Astrocyte (in vitro differentiated cells and primary cell): ENCODE results near the gene RPL28. TPM values are rescaled to one million over a fixed set of nuclear protein-coding genes. Genes with fewer than 3 reads are reported as not detected.

ENCODE experiments used
- DNase-seq: peaks from one replicate; pipeline ENCODE4 v3.0.0-alpha.2; 2010; ENCODE audit warnings: low read depth
- FAIRE-seq: peaks from 2 replicates; lab custom pipeline; 2011; peaks lifted over from hg19 to GRCh38; lab: Jason Lieb, UNC
- H2AFZ ChIP-seq: 2 replicates; pipeline ENCODE4 v1.6.0; 2012; ENCODE audit warnings: low read depth, low read length, inconsistent platforms
- H3K27ac ChIP-seq: 2 replicates; pipeline ENCODE4 v1.5.1; 2011; ENCODE audit warnings: low read depth, low read length, inconsistent platforms
- H3K27me3 ChIP-seq: 2 replicates; pipeline ENCODE4 v1.6.0; 2011; ENCODE audit warnings: low read length, inconsistent platforms; ENCODE audit not compliant: insufficient read depth
- H3K36me3 ChIP-seq: 2 replicates; pipeline ENCODE4 v1.5.1; 2011; ENCODE audit warnings: low read length, inconsistent platforms; ENCODE audit not compliant: insufficient read depth
- H3K4me1 ChIP-seq: 2 replicates; pipeline ENCODE4 v1.5.1; 2011; ENCODE audit warnings: low read length, inconsistent platforms; ENCODE audit not compliant: insufficient read depth
- H3K4me2 ChIP-seq: 2 replicates; pipeline ENCODE4 v1.6.0; 2012; ENCODE audit warnings: low read length, inconsistent platforms
- H3K4me3 ChIP-seq: 2 replicates; pipeline ENCODE4 v1.5.1; 2011; ENCODE audit warnings: low read depth, mild to moderate bottlenecking, low read length, inconsistent platforms; ENCODE audit not compliant: insufficient read depth
- H3K79me2 ChIP-seq: 2 replicates; pipeline ENCODE4 v1.6.0; 2012; ENCODE audit warnings: mild to moderate bottlenecking, low read length, inconsistent platforms; ENCODE audit not compliant: insufficient read depth
- H3K9ac ChIP-seq: 2 replicates; pipeline ENCODE4 v1.6.0; 2012; ENCODE audit warnings: mild to moderate bottlenecking, low read length, inconsistent platforms
- H3K9me3 ChIP-seq: 2 replicates; pipeline ENCODE4 v1.5.1; 2012; ENCODE audit warnings: low read depth, mild to moderate bottlenecking, low read length, inconsistent platforms; ENCODE audit not compliant: insufficient read depth
- H4K20me1 ChIP-seq: 2 replicates; pipeline ENCODE4 v1.6.0; 2012; ENCODE audit warnings: low read length, inconsistent platforms; ENCODE audit not compliant: insufficient read depth
- H3K27ac Mint-ChIP-seq: one replicate; pipeline ENCODE4 v1.8.0; 2021; ENCODE audit warnings: mild to moderate bottlenecking, mixed read lengths; ENCODE audit not compliant: unreplicated experiment
- H3K27me3 Mint-ChIP-seq: one replicate; pipeline ENCODE4 v1.8.0; 2021; ENCODE audit warnings: low read depth, mixed read lengths; ENCODE audit not compliant: unreplicated experiment
- H3K36me3 Mint-ChIP-seq: one replicate; pipeline ENCODE4 v1.8.0; 2021; ENCODE audit warnings: low read depth, mixed read lengths; ENCODE audit not compliant: unreplicated experiment
- H3K4me1 Mint-ChIP-seq: one replicate; pipeline ENCODE4 v1.8.0; 2021; ENCODE audit warnings: low read depth, mixed read lengths; ENCODE audit not compliant: unreplicated experiment
- H3K4me3 Mint-ChIP-seq: one replicate; pipeline ENCODE4 v1.8.0; 2021; ENCODE audit warnings: mild to moderate bottlenecking, moderate library complexity, mixed read lengths; ENCODE audit not compliant: unreplicated experiment
- H3K9me3 Mint-ChIP-seq: one replicate; pipeline ENCODE4 v1.8.0; 2021; ENCODE audit warnings: mild to moderate bottlenecking, mixed read lengths; ENCODE audit not compliant: unreplicated experiment
- EZH2 ChIP-seq: IDR thresholded peaks from 2 replicates; pipeline ENCODE4 v1.6.1; 2012; ENCODE audit warnings: mild to moderate bottlenecking, low read length, inconsistent platforms; ENCODE audit not compliant: insufficient read depth
- total RNA-seq: library from RNA; stranded (reverse); gene quantifications from 2 replicates; pipeline ENCODE4 v1.2.1, GENCODE V29; 2021
- TF ChIP-seq, protein P1 (sequence below): IDR thresholded peaks from 2 replicates; pipeline ENCODE4 v1.5.1; 2011; ENCODE audit warnings: low read depth, mild to moderate bottlenecking, inconsistent platforms, low read length, moderate library complexity; ENCODE audit not compliant: insufficient read depth

RPL28 gene
- total RNA-seq, 1 donor from 2014 or later = 2,072 TPM

DNA sequence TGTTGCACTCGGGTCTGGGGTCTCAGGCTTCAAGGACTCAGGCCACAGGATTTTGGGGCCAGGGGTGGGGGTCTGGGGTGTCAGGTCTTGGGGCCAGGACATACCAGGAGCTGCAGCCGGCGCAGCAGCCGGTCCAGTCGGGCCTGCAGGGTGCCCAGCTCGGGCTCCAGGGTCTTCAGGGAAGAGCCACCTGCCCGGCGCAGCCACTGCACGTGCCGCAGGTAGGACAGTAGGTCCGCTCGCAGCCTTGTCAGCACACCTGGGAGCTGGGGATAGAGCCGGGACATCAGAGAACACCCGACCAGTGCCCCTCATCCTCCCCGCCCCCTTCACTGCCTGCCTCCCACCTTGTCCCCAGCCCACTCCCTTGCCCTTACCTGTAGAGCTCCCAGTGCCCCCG, 17.6 kb upstream of the RPL28 start:
- no peaks in the 10 kb centered on the region for H3K27me3 Mint-ChIP-seq
- H3K36me3 Mint-ChIP-seq = peaks cover 12% of the 10 kb centered on the region
- DNase-seq (no peak), FAIRE-seq (no peak)
- TF ChIP-seq, protein P1, sequence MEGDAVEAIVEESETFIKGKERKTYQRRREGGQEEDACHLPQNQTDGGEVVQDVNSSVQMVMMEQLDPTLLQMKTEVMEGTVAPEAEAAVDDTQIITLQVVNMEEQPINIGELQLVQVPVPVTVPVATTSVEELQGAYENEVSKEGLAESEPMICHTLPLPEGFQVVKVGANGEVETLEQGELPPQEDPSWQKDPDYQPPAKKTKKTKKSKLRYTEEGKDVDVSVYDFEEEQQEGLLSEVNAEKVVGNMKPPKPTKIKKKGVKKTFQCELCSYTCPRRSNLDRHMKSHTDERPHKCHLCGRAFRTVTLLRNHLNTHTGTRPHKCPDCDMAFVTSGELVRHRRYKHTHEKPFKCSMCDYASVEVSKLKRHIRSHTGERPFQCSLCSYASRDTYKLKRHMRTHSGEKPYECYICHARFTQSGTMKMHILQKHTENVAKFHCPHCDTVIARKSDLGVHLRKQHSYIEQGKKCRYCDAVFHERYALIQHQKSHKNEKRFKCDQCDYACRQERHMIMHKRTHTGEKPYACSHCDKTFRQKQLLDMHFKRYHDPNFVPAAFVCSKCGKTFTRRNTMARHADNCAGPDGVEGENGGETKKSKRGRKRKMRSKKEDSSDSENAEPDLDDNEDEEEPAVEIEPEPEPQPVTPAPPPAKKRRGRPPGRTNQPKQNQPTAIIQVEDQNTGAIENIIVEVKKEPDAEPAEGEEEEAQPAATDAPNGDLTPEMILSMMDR = no peak
- no peak for TF ChIP-seq EZH2
- H3K36me3 ChIP-seq = peaks cover 14% of the 10 kb centered on the region
- peaks cover 29% of the 10 kb centered on the region for H3K4me1 ChIP-seq
- H4K20me1 ChIP-seq = peaks cover 36% of the 10 kb centered on the region
- peak overlapping the region; percentile 83 for H3K4me3 Mint-ChIP-seq
- H3K9me3 Mint-ChIP-seq = no peaks in the 10 kb centered on the region
- peaks cover 31% of the 10 kb centered on the region for H3K79me2 ChIP-seq
- H3K9me3 ChIP-seq = no peaks in the 10 kb centered on the region
- H3K4me3 ChIP-seq = peak overlapping the region; percentile 72
- H3K27ac ChIP-seq = no peak overlapping the region
- no peak overlapping the region for H2AFZ ChIP-seq
- H3K4me1 Mint-ChIP-seq = peaks cover 25% of the 10 kb centered on the region
- no peaks in the 10 kb centered on the region for H3K27me3 ChIP-seq
- H3K4me2 ChIP-seq = peak overlapping the region; percentile 97
- no peak overlapping the region for H3K27ac Mint-ChIP-seq
- H3K9ac ChIP-seq = peak overlapping the region; percentile 88

DNA sequence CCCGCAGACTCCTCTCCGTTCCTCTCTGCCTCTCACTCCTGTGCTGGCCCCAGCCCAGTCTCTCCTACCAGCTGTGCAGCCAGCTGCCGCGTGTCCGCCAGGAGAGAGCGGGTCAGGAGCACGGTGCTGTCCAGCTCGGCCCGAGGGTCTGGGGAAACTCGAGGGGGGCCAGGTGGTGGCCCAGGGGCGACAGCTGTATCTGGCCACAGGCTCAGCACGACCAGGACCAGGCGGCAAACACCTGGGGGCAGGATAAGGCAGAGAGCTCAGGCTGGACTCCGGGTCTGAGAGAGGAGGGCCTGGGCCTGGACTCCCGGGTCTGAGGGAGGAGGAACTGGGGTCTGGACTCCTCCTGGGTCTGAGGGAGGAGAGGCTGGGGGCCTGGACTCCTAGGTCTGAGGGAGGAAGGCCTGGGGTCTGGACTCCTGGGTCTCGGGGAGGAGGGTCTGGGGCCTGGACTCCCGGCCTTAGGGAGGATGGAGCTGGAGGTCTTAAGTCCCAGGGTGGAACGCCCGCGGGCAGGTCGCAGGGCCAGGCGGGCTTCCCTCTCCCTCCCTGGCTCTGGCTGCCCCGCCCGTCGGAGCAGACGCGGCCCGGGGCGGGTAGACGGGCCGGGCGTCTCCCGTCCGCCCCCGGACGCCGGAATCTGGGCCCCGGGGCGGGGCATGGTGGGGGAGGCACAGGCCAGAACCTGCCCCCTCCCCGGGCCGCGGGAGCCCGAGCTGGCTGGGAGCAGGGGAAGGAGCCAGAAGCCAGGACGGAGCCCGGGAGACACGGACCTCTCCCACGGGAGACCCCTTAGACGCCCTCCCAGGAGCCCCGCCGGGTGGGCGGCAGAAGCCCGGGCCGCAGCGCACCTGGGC, 16.8 kb upstream of the RPL28 start:
- no peaks in the 10 kb centered on the region for H3K27me3 Mint-ChIP-seq
- H3K27me3 ChIP-seq = no peaks in the 10 kb centered on the region
- no peak for TF ChIP-seq EZH2
- TF ChIP-seq, protein P1 = no peak
- H3K4me3 Mint-ChIP-seq = peak overlapping the region; percentile 83
- peak overlapping the region; percentile 50 for H2AFZ ChIP-seq
- H3K79me2 ChIP-seq = peaks cover 31% of the 10 kb centered on the region
- DNase-seq (peak; percentile 34), FAIRE-seq (no peak)
- H3K4me3 ChIP-seq = peak overlapping the region; percentile 72
- peak overlapping the region; percentile 70 for H3K27ac ChIP-seq
- peaks cover 38% of the 10 kb centered on the region for H3K4me1 ChIP-seq
- H3K27ac Mint-ChIP-seq = peak overlapping the region; percentile 47
- peak overlapping the region; percentile 88 for H3K9ac ChIP-seq
- peaks cover 34% of the 10 kb centered on the region for H4K20me1 ChIP-seq
- H3K36me3 Mint-ChIP-seq = peaks cover 12% of the 10 kb centered on the region
- no peaks in the 10 kb centered on the region for H3K9me3 ChIP-seq
- H3K4me1 Mint-ChIP-seq = peaks cover 27% of the 10 kb centered on the region
- H3K9me3 Mint-ChIP-seq = no peaks in the 10 kb centered on the region
- peak overlapping the region; percentile 97 for H3K4me2 ChIP-seq
- peaks cover 14% of the 10 kb centered on the region for H3K36me3 ChIP-seq
